Breast epithelium (tissue), 3 donors: ENCODE data around the gene FAM83E.

Experiments
- POLR2AphosphoS5 ChIP-seq, 3 donors: sonication (generic); formaldehyde crosslinking; IDR thresholded peaks; one replicate each; pipeline ENCODE4 v1.6.1; 2017; ENCODE audit warnings: antibody characterized with exemption in 3 of 3
- TF ChIP-seq, protein P1 (sequence below), 3 donors: fragments of 450-650 bp; IDR thresholded peaks; one replicate each; pipeline ENCODE4 v1.5.1; 2016 to 2017; ENCODE audit warnings: antibody characterized with exemption in 3 of 3, mild to moderate bottlenecking in 3 of 3, moderate library complexity in 3 of 3

DNA sequence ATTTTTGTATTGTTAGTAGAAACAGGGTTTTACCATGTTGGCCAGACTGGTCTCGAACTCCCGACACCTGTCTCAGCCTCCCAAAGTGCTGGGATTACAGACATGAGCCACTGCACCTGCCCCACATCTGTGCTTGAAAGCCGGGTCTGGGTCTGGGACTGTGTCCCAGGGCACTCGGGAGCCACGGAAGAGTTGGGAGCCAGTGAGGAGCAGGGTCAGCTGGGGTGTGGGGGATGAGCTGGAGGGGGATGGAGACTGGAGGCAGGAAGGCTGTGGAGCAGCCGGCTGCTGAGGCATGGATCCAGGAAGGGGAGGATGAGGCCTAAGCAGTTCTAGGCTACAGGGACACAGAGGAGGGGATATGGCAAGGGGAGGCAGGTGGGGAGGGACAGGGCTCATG lies 19.0 kb downstream of the FAM83E start:
- TF ChIP-seq, protein P1, sequence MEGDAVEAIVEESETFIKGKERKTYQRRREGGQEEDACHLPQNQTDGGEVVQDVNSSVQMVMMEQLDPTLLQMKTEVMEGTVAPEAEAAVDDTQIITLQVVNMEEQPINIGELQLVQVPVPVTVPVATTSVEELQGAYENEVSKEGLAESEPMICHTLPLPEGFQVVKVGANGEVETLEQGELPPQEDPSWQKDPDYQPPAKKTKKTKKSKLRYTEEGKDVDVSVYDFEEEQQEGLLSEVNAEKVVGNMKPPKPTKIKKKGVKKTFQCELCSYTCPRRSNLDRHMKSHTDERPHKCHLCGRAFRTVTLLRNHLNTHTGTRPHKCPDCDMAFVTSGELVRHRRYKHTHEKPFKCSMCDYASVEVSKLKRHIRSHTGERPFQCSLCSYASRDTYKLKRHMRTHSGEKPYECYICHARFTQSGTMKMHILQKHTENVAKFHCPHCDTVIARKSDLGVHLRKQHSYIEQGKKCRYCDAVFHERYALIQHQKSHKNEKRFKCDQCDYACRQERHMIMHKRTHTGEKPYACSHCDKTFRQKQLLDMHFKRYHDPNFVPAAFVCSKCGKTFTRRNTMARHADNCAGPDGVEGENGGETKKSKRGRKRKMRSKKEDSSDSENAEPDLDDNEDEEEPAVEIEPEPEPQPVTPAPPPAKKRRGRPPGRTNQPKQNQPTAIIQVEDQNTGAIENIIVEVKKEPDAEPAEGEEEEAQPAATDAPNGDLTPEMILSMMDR (IDR thresholded peaks at IDR 0.05) = no peak
- no peak for TF ChIP-seq POLR2AphosphoS5 (IDR thresholded peaks at IDR 0.05)
